ENCODE data around the gene TAF15. TPM values are rescaled to one million over a fixed set of nuclear protein-coding genes. Genes with fewer than 3 reads are reported as not detected.
A peak's percentile ranks its signal among the peaks of the same experiment; 100 is the strongest.

The TAF15 gene
- total RNA-seq, 6 experiments from 2014 or later = 41.3 to 75.8 (median 65.4) TPM

GRCh38 chr17:35870906-35871819 is 61.9 kb downstream of the TAF15 start:
- Histone ChIP-seq H3K4me3 (no peak overlapping the region), H3K27me3 (no peaks in the 10 kb centered on the region), H3K4me1 (no peaks in the 10 kb centered on the region), H3K9me3 (no peaks in the 10 kb centered on the region), H3K36me3 (no peaks in the 10 kb centered on the region), H3K27ac (no peak overlapping the region)
- peak; percentile 64 to 76 (median 66) for ATAC-seq
- DNase-seq = no peak
- 62% methylated on average over 2 of the region's 8 CpGs for WGBS (ENCODE audit: insufficient coverage, low coverage, low lambda C conversion rate, missing lambda C conversion rate)
- intact Hi-C loops (cut with DNase I) = no loop called here
- no peak for TF ChIP-seq CTCF (IDR thresholded peaks at IDR 0.05)
- no peak for TF ChIP-seq POLR2A (IDR thresholded peaks at IDR 0.05)

- DNase-seq (no peak), ATAC-seq (no peak)
- TF ChIP-seq CTCF (IDR thresholded peaks at IDR 0.05) (no peak), POLR2A (IDR thresholded peaks at IDR 0.05) (no peak)
- intact Hi-C loops (cut with DNase I) = no loop called here
- H3K9me3 ChIP-seq = no peaks in the 10 kb centered on the region
- no peak overlapping the region for H3K27ac ChIP-seq
- H3K4me3 ChIP-seq = no peak overlapping the region
- H3K27me3 ChIP-seq = no peaks in the 10 kb centered on the region
- H3K36me3 ChIP-seq = no peaks in the 10 kb centered on the region
- 93% methylated on average over 12 of the region's 12 CpGs for WGBS (ENCODE audit: insufficient coverage, low coverage, low lambda C conversion rate, missing lambda C conversion rate)
- no peaks in the 10 kb centered on the region for H3K4me1 ChIP-seq
Measured at GRCh38 chr17:35872196-35872980, 63.1 kb downstream of the TAF15 start.

- Histone ChIP-seq H3K4me3 (no peak overlapping the region), H3K9me3 (no peaks in the 10 kb centered on the region), H3K27me3 (no peaks in the 10 kb centered on the region), H3K27ac (no peak overlapping the region), H3K4me1 (no peaks in the 10 kb centered on the region), H3K36me3 (no peaks in the 10 kb centered on the region)
- DNase-seq (no peak), ATAC-seq (peak; percentile 29 to 56 (median 41))
- TF ChIP-seq CTCF (IDR thresholded peaks at IDR 0.05) (no peak), POLR2A (IDR thresholded peaks at IDR 0.05) (no peak)
- WGBS (ENCODE audit: insufficient coverage, low coverage, low lambda C conversion rate, missing lambda C conversion rate) = 49% methylated on average over 5 of the region's 5 CpGs
- intact Hi-C loops (cut with DNase I) = no loop called here
Measured at GRCh38 chr17:35875072-35875799, 66.0 kb downstream of the TAF15 start.

- TF ChIP-seq CTCF (IDR thresholded peaks at IDR 0.05) = no peak
- no peak for TF ChIP-seq POLR2A (IDR thresholded peaks at IDR 0.05)
- DNase-seq = no peak
- Histone ChIP-seq H3K9me3 (no peaks in the 10 kb centered on the region), H3K27ac (no peak overlapping the region), H3K36me3 (no peaks in the 10 kb centered on the region), H3K27me3 (no peaks in the 10 kb centered on the region), H3K4me3 (no peak overlapping the region), H3K4me1 (no peaks in the 10 kb centered on the region)
- no peak for ATAC-seq
- intact Hi-C loops (cut with DNase I) = no loop called here
- WGBS (ENCODE audit: insufficient coverage, low coverage, low lambda C conversion rate, missing lambda C conversion rate) = 31% methylated on average over 3 of the region's 3 CpGs
Measured at GRCh38 chr17:35875800-35876139, 66.5 kb downstream of the TAF15 start.

Data from right lobe of liver (tissue), 6 donors.